ENCODE data around the gene USP51. TPM values are rescaled to one million over a fixed set of nuclear protein-coding genes. Genes with fewer than 3 reads are reported as not detected.
A peak's percentile ranks its signal among the peaks of the same experiment; 100 is the strongest.
"Not testable (repeated sequence)": the region's sequence is repeated elsewhere in the genome, so short reads cannot be mapped to it uniquely, and the experiment has no call there.

USP51 gene
- total RNA-seq, 1 donor from 2014 or later = 2.2 TPM

- H3K4me2 ChIP-seq (ENCODE audit: low read length); H3K4me3 ChIP-seq (ENCODE audit: insufficient read depth, low read depth, low read length); H3K36me3 ChIP-seq (ENCODE audit: insufficient read depth, low read length); FAIRE-seq; H2AFZ ChIP-seq (ENCODE audit: low read depth, low read length); H3K9me3 ChIP-seq (ENCODE audit: insufficient read depth, low read depth, low read length); H3K4me1 Mint-ChIP-seq (ENCODE audit: low read depth, unreplicated experiment); H4K20me1 ChIP-seq (ENCODE audit: insufficient read depth, low read length); H3K4me3 Mint-ChIP-seq (ENCODE audit: unreplicated experiment); H3K9ac ChIP-seq (ENCODE audit: low read length); H3K79me2 ChIP-seq (ENCODE audit: insufficient read depth, low read length); H3K27ac Mint-ChIP-seq (ENCODE audit: unreplicated experiment); H3K4me1 ChIP-seq (ENCODE audit: insufficient read depth, low read length); H3K9me3 Mint-ChIP-seq (ENCODE audit: unreplicated experiment); H3K27me3 Mint-ChIP-seq (ENCODE audit: low read depth, unreplicated experiment); DNase-seq (ENCODE audit: low read depth); H3K27ac ChIP-seq (ENCODE audit: low read depth, low read length); H3K36me3 Mint-ChIP-seq (ENCODE audit: low read depth, unreplicated experiment); H3K27me3 ChIP-seq (ENCODE audit: insufficient read depth, low read length): not testable (repeated sequence)
Measured at GRCh38 chrX:55459926-55460325, 29.7 kb downstream of the USP51 start.

DNA sequence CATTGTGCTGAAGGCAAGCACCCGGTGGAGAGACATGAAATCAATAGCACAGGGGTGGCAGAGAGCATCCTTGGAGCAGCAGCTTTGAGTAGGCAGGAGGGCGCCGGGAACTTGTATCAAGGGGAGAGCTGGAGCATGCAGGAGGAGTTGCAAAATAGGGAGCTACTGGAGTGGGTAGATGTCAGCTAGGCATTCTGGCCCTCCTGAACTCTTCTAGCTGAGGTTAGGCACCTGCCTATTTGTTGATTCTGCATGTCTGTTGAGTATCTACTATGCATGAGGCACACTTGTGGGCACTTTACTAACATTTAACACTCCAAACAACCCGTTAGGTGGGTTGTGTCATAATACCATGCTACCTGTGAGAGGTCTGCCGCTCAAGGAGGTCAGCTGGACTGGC is 30.2 kb downstream of the USP51 start:
- DNase-seq (ENCODE audit: low read depth); H3K4me3 ChIP-seq (ENCODE audit: insufficient read depth, low read depth, low read length); H3K27me3 Mint-ChIP-seq (ENCODE audit: low read depth, unreplicated experiment); H3K27me3 ChIP-seq (ENCODE audit: insufficient read depth, low read length); H3K4me1 Mint-ChIP-seq (ENCODE audit: low read depth, unreplicated experiment); H3K9me3 ChIP-seq (ENCODE audit: insufficient read depth, low read depth, low read length); H3K4me2 ChIP-seq (ENCODE audit: low read length); H3K36me3 Mint-ChIP-seq (ENCODE audit: low read depth, unreplicated experiment); H3K36me3 ChIP-seq (ENCODE audit: insufficient read depth, low read length); H3K27ac ChIP-seq (ENCODE audit: low read depth, low read length); H3K9ac ChIP-seq (ENCODE audit: low read length); H2AFZ ChIP-seq (ENCODE audit: low read depth, low read length); H3K27ac Mint-ChIP-seq (ENCODE audit: unreplicated experiment); FAIRE-seq; H4K20me1 ChIP-seq (ENCODE audit: insufficient read depth, low read length); H3K4me1 ChIP-seq (ENCODE audit: insufficient read depth, low read length); H3K79me2 ChIP-seq (ENCODE audit: insufficient read depth, low read length); H3K4me3 Mint-ChIP-seq (ENCODE audit: unreplicated experiment); H3K9me3 Mint-ChIP-seq (ENCODE audit: unreplicated experiment): not testable (repeated sequence)

GRCh38 chrX:55455708-55456107 is 33.9 kb downstream of the USP51 start:
- not testable (repeated sequence) for H3K9me3 ChIP-seq (ENCODE audit: insufficient read depth, low read depth, low read length); H3K4me3 ChIP-seq (ENCODE audit: insufficient read depth, low read depth, low read length); H3K36me3 Mint-ChIP-seq (ENCODE audit: low read depth, unreplicated experiment); H3K9me3 Mint-ChIP-seq (ENCODE audit: unreplicated experiment); H3K27ac Mint-ChIP-seq (ENCODE audit: unreplicated experiment); H3K4me1 ChIP-seq (ENCODE audit: insufficient read depth, low read length); DNase-seq (ENCODE audit: low read depth); H3K36me3 ChIP-seq (ENCODE audit: insufficient read depth, low read length); H4K20me1 ChIP-seq (ENCODE audit: insufficient read depth, low read length); H3K79me2 ChIP-seq (ENCODE audit: insufficient read depth, low read length); H3K4me1 Mint-ChIP-seq (ENCODE audit: low read depth, unreplicated experiment); H3K27me3 ChIP-seq (ENCODE audit: insufficient read depth, low read length); H3K27me3 Mint-ChIP-seq (ENCODE audit: low read depth, unreplicated experiment); H3K9ac ChIP-seq (ENCODE audit: low read length); H3K27ac ChIP-seq (ENCODE audit: low read depth, low read length); H3K4me2 ChIP-seq (ENCODE audit: low read length); H2AFZ ChIP-seq (ENCODE audit: low read depth, low read length); H3K4me3 Mint-ChIP-seq (ENCODE audit: unreplicated experiment)
- peak; percentile 81 for FAIRE-seq

DNA sequence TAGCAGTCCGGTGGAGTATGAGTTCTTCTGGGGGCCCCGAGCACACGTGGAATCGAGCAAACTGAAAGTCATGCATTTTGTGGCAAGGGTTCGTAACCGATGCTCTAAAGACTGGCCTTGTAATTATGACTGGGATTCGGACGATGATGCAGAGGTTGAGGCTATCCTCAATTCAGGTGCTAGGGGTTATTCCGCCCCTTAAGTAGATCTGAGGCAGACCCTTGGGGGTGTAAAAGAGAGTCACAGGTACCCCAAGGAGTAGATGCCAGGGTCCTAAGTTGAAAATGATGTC is 36.9 kb downstream of the USP51 start:
- no peaks in the 10 kb centered on the region for H3K36me3 ChIP-seq (ENCODE audit: insufficient read depth, low read length)
- Mint-ChIP-seq H3K4me1 (ENCODE audit: low read depth, unreplicated experiment) (peaks cover 3% of the 10 kb centered on the region), H3K9me3 (ENCODE audit: unreplicated experiment) (no peaks in the 10 kb centered on the region), H3K36me3 (ENCODE audit: low read depth, unreplicated experiment) (no peaks in the 10 kb centered on the region), H3K27ac (ENCODE audit: unreplicated experiment) (peak overlapping the region; percentile 87), H3K27me3 (ENCODE audit: low read depth, unreplicated experiment) (no peaks in the 10 kb centered on the region), H3K4me3 (ENCODE audit: unreplicated experiment) (peak overlapping the region; percentile 97)
- no peaks in the 10 kb centered on the region for H3K9me3 ChIP-seq (ENCODE audit: insufficient read depth, low read depth, low read length)
- H3K79me2 ChIP-seq (ENCODE audit: insufficient read depth, low read length) = peaks cover 10% of the 10 kb centered on the region
- FAIRE-seq = no peak
- peak overlapping the region; percentile 74 for H2AFZ ChIP-seq (ENCODE audit: low read depth, low read length)
- H3K4me1 ChIP-seq (ENCODE audit: insufficient read depth, low read length) = no peaks in the 10 kb centered on the region
- TF ChIP-seq EZH2 (IDR thresholded peaks at IDR 0.05; ENCODE audit: insufficient read depth, low read length) = no peak
- TF ChIP-seq, protein P1, sequence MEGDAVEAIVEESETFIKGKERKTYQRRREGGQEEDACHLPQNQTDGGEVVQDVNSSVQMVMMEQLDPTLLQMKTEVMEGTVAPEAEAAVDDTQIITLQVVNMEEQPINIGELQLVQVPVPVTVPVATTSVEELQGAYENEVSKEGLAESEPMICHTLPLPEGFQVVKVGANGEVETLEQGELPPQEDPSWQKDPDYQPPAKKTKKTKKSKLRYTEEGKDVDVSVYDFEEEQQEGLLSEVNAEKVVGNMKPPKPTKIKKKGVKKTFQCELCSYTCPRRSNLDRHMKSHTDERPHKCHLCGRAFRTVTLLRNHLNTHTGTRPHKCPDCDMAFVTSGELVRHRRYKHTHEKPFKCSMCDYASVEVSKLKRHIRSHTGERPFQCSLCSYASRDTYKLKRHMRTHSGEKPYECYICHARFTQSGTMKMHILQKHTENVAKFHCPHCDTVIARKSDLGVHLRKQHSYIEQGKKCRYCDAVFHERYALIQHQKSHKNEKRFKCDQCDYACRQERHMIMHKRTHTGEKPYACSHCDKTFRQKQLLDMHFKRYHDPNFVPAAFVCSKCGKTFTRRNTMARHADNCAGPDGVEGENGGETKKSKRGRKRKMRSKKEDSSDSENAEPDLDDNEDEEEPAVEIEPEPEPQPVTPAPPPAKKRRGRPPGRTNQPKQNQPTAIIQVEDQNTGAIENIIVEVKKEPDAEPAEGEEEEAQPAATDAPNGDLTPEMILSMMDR (IDR thresholded peaks at IDR 0.05; ENCODE audit: insufficient read depth, low read depth, low read length) = no peak
- no peaks in the 10 kb centered on the region for H3K27me3 ChIP-seq (ENCODE audit: insufficient read depth, low read length)
- no peaks in the 10 kb centered on the region for H4K20me1 ChIP-seq (ENCODE audit: insufficient read depth, low read length)
- H3K9ac ChIP-seq (ENCODE audit: low read length) = peak overlapping the region; percentile 89
- H3K4me3 ChIP-seq (ENCODE audit: insufficient read depth, low read depth, low read length) = peak overlapping the region; percentile 80
- peak overlapping the region; percentile 66 for H3K27ac ChIP-seq (ENCODE audit: low read depth, low read length)
- H3K4me2 ChIP-seq (ENCODE audit: low read length) = peak overlapping the region; percentile 92
- DNase-seq (ENCODE audit: low read depth) = no peak
